RWPE2 (cell line): Measurements from ENCODE around the gene ATXN2.

Experiments
- ATAC-seq: fragments of 200-7000 bp; cut with Tn5 transposase; 3 replicates; pipeline ENCODE4 v1.9.1; 2021; ENCODE audit warnings: low read depth
- DNase-seq: peaks from one replicate; pipeline ENCODE4 v3.0.0-alpha.2; 2020; ENCODE audit warnings: low spot score
- H3K27ac ChIP-seq: fragments of 450-650 bp; 2 replicates; pipeline ENCODE4 v1.5.1; 2017; ENCODE audit warnings: mild to moderate bottlenecking; ENCODE audit not compliant: poor library complexity, severe bottlenecking
- H3K27me3 ChIP-seq: fragments of 250-450 bp; sonication (Bioruptor Pico); 2 replicates; pipeline ENCODE4 v1.5.1; 2021; ENCODE audit warnings: mild to moderate bottlenecking, moderate library complexity; ENCODE audit not compliant: insufficient read depth, poor library complexity, severe bottlenecking
- H3K36me3 ChIP-seq: fragments of 250-450 bp; sonication (Bioruptor Pico); 2 replicates; pipeline ENCODE4 v1.5.1; 2020; ENCODE audit warnings: low read depth, mild to moderate bottlenecking, moderate library complexity
- H3K4me1 ChIP-seq: fragments of 250-450 bp; sonication (Bioruptor Pico); 2 replicates; pipeline ENCODE4 v1.5.1; 2021; ENCODE audit warnings: mild to moderate bottlenecking, moderate library complexity; ENCODE audit not compliant: insufficient read depth, poor library complexity, severe bottlenecking
- H3K4me3 ChIP-seq: fragments of 250-450 bp; sonication (Bioruptor Pico); 2 replicates; pipeline ENCODE4 v1.5.1; 2021; ENCODE audit warnings: mild to moderate bottlenecking, moderate library complexity; ENCODE audit not compliant: severe bottlenecking
- H3K9me3 ChIP-seq: fragments of 250-450 bp; sonication (Bioruptor Pico); 2 replicates; pipeline ENCODE4 v1.5.1; 2021; ENCODE audit warnings: mild to moderate bottlenecking, moderate library complexity; ENCODE audit not compliant: severe bottlenecking
- TF ChIP-seq, protein P1 (sequence below): fragments of 450-650 bp; IDR thresholded peaks from one replicate; pipeline ENCODE4 v1.5.1; 2017; ENCODE audit warnings: mild to moderate bottlenecking, moderate library complexity; ENCODE audit not compliant: poor library complexity, severe bottlenecking

ATXN2 gene

DNA sequence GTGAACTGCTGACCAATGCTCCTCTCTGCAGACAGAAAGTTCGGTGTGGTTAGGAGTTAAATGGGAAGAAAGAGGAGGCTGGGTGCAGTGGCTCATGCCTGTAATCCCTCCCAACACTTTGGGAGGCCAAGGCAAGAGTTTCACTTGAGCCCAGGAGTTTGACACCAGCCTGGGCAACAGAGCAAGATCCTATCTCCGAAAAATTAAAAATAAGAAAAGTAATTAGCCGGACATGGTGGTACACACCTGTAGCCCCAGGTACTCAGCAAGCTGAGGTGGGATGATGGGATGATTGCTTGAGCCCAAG, 19.0 kb downstream of the ATXN2 start:
- no peaks in the 10 kb centered on the region for H3K9me3 ChIP-seq
- ATAC-seq (no peak), DNase-seq (no peak)
- H3K36me3 ChIP-seq, result peaks cover 9% of the 10 kb centered on the region; the same call in 1 of the 2 replicates
- TF ChIP-seq, protein P1, sequence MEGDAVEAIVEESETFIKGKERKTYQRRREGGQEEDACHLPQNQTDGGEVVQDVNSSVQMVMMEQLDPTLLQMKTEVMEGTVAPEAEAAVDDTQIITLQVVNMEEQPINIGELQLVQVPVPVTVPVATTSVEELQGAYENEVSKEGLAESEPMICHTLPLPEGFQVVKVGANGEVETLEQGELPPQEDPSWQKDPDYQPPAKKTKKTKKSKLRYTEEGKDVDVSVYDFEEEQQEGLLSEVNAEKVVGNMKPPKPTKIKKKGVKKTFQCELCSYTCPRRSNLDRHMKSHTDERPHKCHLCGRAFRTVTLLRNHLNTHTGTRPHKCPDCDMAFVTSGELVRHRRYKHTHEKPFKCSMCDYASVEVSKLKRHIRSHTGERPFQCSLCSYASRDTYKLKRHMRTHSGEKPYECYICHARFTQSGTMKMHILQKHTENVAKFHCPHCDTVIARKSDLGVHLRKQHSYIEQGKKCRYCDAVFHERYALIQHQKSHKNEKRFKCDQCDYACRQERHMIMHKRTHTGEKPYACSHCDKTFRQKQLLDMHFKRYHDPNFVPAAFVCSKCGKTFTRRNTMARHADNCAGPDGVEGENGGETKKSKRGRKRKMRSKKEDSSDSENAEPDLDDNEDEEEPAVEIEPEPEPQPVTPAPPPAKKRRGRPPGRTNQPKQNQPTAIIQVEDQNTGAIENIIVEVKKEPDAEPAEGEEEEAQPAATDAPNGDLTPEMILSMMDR, result no peak
- no peak overlapping the region for H3K4me3 ChIP-seq
- H3K27ac ChIP-seq, result peak overlapping the region; percentile 70
- H3K4me1 ChIP-seq, result peaks cover 22% of the 10 kb centered on the region
- no peaks in the 10 kb centered on the region for H3K27me3 ChIP-seq

DNA sequence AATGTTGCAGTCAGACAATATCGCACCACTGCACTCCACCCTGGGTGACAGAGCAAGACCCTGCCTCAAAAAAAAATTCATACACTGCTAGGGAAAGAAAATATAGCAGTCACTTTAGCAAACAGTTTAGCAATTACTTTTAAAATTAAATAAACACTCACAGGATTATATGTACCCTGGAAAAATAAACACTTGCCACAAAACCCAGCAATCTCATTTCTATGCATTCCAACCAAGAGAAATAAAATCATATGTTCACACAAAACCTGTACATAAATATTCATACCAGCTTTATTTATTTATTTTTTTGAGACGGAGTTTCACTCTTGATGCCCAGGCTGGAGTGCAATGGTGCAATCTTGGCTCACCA, 20.2 kb downstream of the ATXN2 start:
- Histone ChIP-seq H3K36me3 (peaks cover 9% of the 10 kb centered on the region; the same call in 1 of the 2 replicates), H3K27ac (peak overlapping the region; percentile 70), H3K9me3 (no peaks in the 10 kb centered on the region), H3K4me3 (no peak overlapping the region), H3K27me3 (no peaks in the 10 kb centered on the region), H3K4me1 (peaks cover 22% of the 10 kb centered on the region)
- TF ChIP-seq, protein P1, result no peak
- DNase-seq (no peak), ATAC-seq (no peak)

DNA sequence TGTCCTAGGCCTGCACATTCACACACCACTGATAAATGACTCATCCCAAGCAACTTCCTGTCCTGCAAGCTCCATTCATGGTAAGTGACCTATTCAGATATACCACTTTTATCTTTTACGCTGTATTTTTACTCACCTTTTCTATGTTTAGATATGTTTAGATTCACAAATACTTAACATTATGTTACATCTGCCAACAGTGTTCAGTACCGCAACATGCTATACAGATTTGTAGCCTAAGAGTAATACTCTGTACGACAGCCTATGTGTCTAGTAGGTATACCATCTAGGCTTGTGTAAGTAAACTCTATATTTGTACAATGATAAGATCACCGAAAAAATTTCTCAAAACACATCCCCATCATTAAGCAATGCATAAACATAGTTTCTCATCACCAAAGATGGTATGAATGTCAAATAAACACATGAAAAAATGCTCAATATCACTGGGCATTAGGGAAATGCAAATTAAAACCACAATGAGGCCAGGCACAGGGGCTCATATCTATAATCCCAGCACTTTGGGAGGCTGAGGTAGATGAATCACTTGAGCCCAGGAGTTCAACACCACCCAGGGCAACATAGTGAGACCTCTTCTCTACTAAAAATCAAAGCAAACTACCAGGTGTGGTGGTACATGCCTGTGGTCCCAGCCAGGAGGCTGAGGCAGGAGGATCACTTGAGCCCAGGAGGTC, 20.7 kb downstream of the ATXN2 start:
- Histone ChIP-seq H3K9me3 (no peaks in the 10 kb centered on the region), H3K27me3 (no peaks in the 10 kb centered on the region), H3K4me1 (peaks cover 22% of the 10 kb centered on the region), H3K27ac (peak overlapping the region; percentile 70), H3K4me3 (no peak overlapping the region), H3K36me3 (peaks cover 9% of the 10 kb centered on the region; the same call in 1 of the 2 replicates)
- TF ChIP-seq, protein P1, result no peak
- ATAC-seq (peak; percentile 96), DNase-seq (no peak)

DNA sequence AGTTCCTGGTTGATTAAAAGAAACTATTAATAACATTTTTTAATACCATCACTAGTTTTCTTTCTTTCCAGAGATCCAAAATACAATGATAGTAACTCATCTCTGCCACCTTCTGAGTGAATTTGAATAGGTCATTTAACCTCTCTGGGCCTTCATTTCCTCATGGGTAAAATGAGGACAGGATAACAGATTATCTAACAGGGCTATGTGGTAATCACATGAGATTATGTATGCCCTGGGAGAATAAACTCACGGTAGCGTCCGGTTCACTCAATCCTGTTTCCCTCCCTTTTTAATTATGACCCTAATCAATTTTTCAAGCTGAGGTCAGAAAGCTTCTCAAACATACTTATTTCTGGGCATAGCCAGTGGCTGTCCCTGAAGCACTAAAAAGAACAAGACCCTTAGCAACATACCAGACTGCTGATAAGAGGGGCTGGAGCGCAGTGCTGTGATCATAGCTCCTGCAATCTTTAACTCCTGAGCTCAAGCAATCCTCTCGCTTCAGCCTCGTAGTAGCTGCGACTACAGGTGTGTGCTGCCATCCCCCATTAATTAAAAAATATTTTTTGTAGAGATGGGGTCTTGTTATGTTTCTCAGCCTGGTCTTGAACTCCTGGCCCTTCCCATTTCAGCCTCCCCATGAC, 24.2 kb downstream of the ATXN2 start:
- Histone ChIP-seq H3K27me3 (no peaks in the 10 kb centered on the region), H3K36me3 (peaks cover 9% of the 10 kb centered on the region; the same call in 1 of the 2 replicates), H3K4me1 (peaks cover 36% of the 10 kb centered on the region), H3K27ac (no peak overlapping the region), H3K9me3 (no peaks in the 10 kb centered on the region), H3K4me3 (no peak overlapping the region)
- TF ChIP-seq, protein P1, result no peak
- no peak for DNase-seq
- ATAC-seq, result no peak

- no peak overlapping the region for H3K27ac ChIP-seq
- TF ChIP-seq, protein P1, result no peak
- no peaks in the 10 kb centered on the region for H3K9me3 ChIP-seq
- H3K4me3 ChIP-seq, result no peak overlapping the region
- H3K4me1 ChIP-seq, result peaks cover 42% of the 10 kb centered on the region
- H3K36me3 ChIP-seq, result peaks cover 15% of the 10 kb centered on the region; the same call in 1 of the 2 replicates
- no peaks in the 10 kb centered on the region for H3K27me3 ChIP-seq
- no peak for DNase-seq
- ATAC-seq, result no peak
Observed at GRCh38 chr12:111573476-111573875, 25.6 kb downstream of the ATXN2 start.
